ENCODE measurements around the gene LTBP1.

Gene LTBP1

GRCh38 chr2:33241072-33241471, 294.3 kb downstream of the LTBP1 start:
- no peak for TF ChIP-seq CREB1 (IDR thresholded peaks at IDR 0.05; ENCODE audit: low read depth)
- no peak for TF ChIP-seq RAD21 (IDR thresholded peaks at IDR 0.05; ENCODE audit: low read depth)
- TF ChIP-seq YY1 (IDR thresholded peaks at IDR 0.05; ENCODE audit: low read depth) = no peak
- TF ChIP-seq TAF1 (IDR thresholded peaks at IDR 0.05; ENCODE audit: low read depth) = no peak
- no peak for TF ChIP-seq MAX (IDR thresholded peaks at IDR 0.05)
- no peak for TF ChIP-seq EGR1 (IDR thresholded peaks at IDR 0.05)
- TF ChIP-seq TEAD4 (IDR thresholded peaks at IDR 0.05) = no peak
- no peak for TF ChIP-seq CEBPB (IDR thresholded peaks at IDR 0.05)
- no peak for TF ChIP-seq NFIC (IDR thresholded peaks at IDR 0.05)
- no peak for TF ChIP-seq USF1 (IDR thresholded peaks at IDR 0.05)
- TF ChIP-seq, protein P1, sequence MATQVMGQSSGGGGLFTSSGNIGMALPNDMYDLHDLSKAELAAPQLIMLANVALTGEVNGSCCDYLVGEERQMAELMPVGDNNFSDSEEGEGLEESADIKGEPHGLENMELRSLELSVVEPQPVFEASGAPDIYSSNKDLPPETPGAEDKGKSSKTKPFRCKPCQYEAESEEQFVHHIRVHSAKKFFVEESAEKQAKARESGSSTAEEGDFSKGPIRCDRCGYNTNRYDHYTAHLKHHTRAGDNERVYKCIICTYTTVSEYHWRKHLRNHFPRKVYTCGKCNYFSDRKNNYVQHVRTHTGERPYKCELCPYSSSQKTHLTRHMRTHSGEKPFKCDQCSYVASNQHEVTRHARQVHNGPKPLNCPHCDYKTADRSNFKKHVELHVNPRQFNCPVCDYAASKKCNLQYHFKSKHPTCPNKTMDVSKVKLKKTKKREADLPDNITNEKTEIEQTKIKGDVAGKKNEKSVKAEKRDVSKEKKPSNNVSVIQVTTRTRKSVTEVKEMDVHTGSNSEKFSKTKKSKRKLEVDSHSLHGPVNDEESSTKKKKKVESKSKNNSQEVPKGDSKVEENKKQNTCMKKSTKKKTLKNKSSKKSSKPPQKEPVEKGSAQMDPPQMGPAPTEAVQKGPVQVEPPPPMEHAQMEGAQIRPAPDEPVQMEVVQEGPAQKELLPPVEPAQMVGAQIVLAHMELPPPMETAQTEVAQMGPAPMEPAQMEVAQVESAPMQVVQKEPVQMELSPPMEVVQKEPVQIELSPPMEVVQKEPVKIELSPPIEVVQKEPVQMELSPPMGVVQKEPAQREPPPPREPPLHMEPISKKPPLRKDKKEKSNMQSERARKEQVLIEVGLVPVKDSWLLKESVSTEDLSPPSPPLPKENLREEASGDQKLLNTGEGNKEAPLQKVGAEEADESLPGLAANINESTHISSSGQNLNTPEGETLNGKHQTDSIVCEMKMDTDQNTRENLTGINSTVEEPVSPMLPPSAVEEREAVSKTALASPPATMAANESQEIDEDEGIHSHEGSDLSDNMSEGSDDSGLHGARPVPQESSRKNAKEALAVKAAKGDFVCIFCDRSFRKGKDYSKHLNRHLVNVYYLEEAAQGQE (IDR thresholded peaks at IDR 0.05; ENCODE audit: low read depth) = no peak
- no peak for TF ChIP-seq ZBTB7A (IDR thresholded peaks at IDR 0.05; ENCODE audit: low read depth)
- TF ChIP-seq EP300 (IDR thresholded peaks at IDR 0.05; ENCODE audit: borderline replicate concordance) = no peak
- TF ChIP-seq FOXM1 (IDR thresholded peaks at IDR 0.05; ENCODE audit: borderline replicate concordance, low read depth) = no peak
- TF ChIP-seq TCF12 (IDR thresholded peaks at IDR 0.05; ENCODE audit: low read depth) = no peak

DNA sequence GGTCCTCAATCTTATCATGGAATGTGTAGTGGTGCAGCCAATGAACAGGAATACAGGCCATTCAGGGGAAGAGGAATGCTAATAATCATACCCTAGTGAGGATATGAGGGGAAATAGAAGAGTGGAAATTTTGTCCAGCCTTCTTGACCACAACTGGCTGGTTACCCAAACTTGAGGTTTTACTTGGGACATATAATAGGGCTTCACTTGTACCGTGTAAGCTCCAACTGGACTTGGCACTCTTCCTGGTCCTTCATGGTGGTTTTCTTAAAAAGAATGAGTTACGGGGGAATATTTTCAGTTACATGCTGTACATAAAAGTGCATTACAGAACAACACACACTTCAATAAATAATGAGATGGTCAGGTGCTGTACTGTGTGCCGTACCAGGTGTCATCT, 294.8 kb downstream of the LTBP1 start:
- TF ChIP-seq EP300 (IDR thresholded peaks at IDR 0.05; ENCODE audit: borderline replicate concordance) (no peak), TCF12 (IDR thresholded peaks at IDR 0.05; ENCODE audit: low read depth) (no peak), EGR1 (IDR thresholded peaks at IDR 0.05) (no peak), FOXM1 (IDR thresholded peaks at IDR 0.05; ENCODE audit: borderline replicate concordance, low read depth) (no peak), TAF1 (IDR thresholded peaks at IDR 0.05; ENCODE audit: low read depth) (no peak), CREB1 (IDR thresholded peaks at IDR 0.05; ENCODE audit: low read depth) (no peak), RAD21 (IDR thresholded peaks at IDR 0.05; ENCODE audit: low read depth) (no peak), MAX (IDR thresholded peaks at IDR 0.05) (no peak), ZBTB7A (IDR thresholded peaks at IDR 0.05; ENCODE audit: low read depth) (no peak), TEAD4 (IDR thresholded peaks at IDR 0.05) (no peak), CEBPB (IDR thresholded peaks at IDR 0.05) (no peak), USF1 (IDR thresholded peaks at IDR 0.05) (no peak), YY1 (IDR thresholded peaks at IDR 0.05; ENCODE audit: low read depth) (no peak), NFIC (IDR thresholded peaks at IDR 0.05) (no peak)
- TF ChIP-seq, protein P1 (IDR thresholded peaks at IDR 0.05; ENCODE audit: low read depth) = no peak

GRCh38 chr2:33242845-33243244, 296.1 kb downstream of the LTBP1 start:
- no peak for TF ChIP-seq CEBPB (IDR thresholded peaks at IDR 0.05)
- TF ChIP-seq NFIC (IDR thresholded peaks at IDR 0.05) = no peak
- no peak for TF ChIP-seq FOXM1 (IDR thresholded peaks at IDR 0.05; ENCODE audit: borderline replicate concordance, low read depth)
- no peak for TF ChIP-seq TCF12 (IDR thresholded peaks at IDR 0.05; ENCODE audit: low read depth)
- TF ChIP-seq YY1 (IDR thresholded peaks at IDR 0.05; ENCODE audit: low read depth) = no peak
- no peak for TF ChIP-seq MAX (IDR thresholded peaks at IDR 0.05)
- no peak for TF ChIP-seq EGR1 (IDR thresholded peaks at IDR 0.05)
- no peak for TF ChIP-seq RAD21 (IDR thresholded peaks at IDR 0.05; ENCODE audit: low read depth)
- TF ChIP-seq, protein P1 (IDR thresholded peaks at IDR 0.05; ENCODE audit: low read depth) = no peak
- no peak for TF ChIP-seq ZBTB7A (IDR thresholded peaks at IDR 0.05; ENCODE audit: low read depth)
- no peak for TF ChIP-seq CREB1 (IDR thresholded peaks at IDR 0.05; ENCODE audit: low read depth)
- no peak for TF ChIP-seq EP300 (IDR thresholded peaks at IDR 0.05; ENCODE audit: borderline replicate concordance)

DNA sequence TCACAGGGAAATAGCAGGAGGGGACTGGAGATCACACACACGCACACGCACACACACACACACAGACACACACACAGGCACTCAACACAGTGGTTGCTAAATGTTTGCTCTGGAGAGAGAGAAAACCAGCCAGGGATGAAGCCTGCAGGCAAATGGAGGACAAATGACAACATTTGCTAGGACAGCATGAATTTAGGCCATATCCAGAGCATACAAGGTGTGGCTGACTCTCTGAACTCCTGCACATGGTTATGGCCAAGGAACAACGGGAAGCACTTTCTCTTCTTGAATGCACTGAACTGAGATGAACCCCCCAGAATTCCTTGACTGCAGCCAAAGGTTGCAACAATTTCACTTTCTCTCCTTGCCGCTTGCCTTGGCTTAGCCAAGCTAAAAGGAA, 299.7 kb downstream of the LTBP1 start:
- TF ChIP-seq NFIC (IDR thresholded peaks at IDR 0.05) (no peak), USF1 (IDR thresholded peaks at IDR 0.05) (no peak), TAF1 (IDR thresholded peaks at IDR 0.05; ENCODE audit: low read depth) (no peak), CREB1 (IDR thresholded peaks at IDR 0.05; ENCODE audit: low read depth) (no peak), ZBTB7A (IDR thresholded peaks at IDR 0.05; ENCODE audit: low read depth) (no peak), MAX (IDR thresholded peaks at IDR 0.05) (no peak), EGR1 (IDR thresholded peaks at IDR 0.05) (no peak), RAD21 (IDR thresholded peaks at IDR 0.05; ENCODE audit: low read depth) (no peak), EP300 (IDR thresholded peaks at IDR 0.05; ENCODE audit: borderline replicate concordance) (no peak), CEBPB (IDR thresholded peaks at IDR 0.05) (no peak), FOXM1 (IDR thresholded peaks at IDR 0.05; ENCODE audit: borderline replicate concordance, low read depth) (no peak)
- TF ChIP-seq, protein P1 (IDR thresholded peaks at IDR 0.05; ENCODE audit: low read depth) = no peak

Measured in Ishikawa (cell line).